K562 (cell line): ENCODE results near the gene DNMT3L. TPM values are rescaled to one million over a fixed set of nuclear protein-coding genes. Genes with fewer than 3 reads are reported as not detected.

ENCODE experiments used
- ATAC-seq: fragments of 200-7000 bp; cut with Tn5 transposase; 3 replicates; pipeline ENCODE4 v1.9.1; 2020; ENCODE audit warnings: moderate library complexity
- BruUV-seq: library from RNA; stranded (reverse); fragments of 400-500 nt; replicated peaks from 2 replicates; lab custom pipeline; 2021; lab: Mats Ljungman, UMichigan
- CTCF ChIA-PET: fragments of 300-600 bp; formaldehyde crosslinking; extraction: SDS; loops from one replicate; lab custom pipeline; 2021; ENCODE audit warnings: low intra/inter-chr PET ratio; lab: Yijun Ruan, JAX
- POLR2A ChIA-PET: fragments of 300-600, 350-650 bp; sonication (Branson Sonifier 250); formaldehyde crosslinking; extraction: SDS; loops from one replicate; lab custom pipeline; 2021; ENCODE audit warnings: antibody characterized with exemption, inconsistent platforms; lab: Yijun Ruan, JAX
- DNase-seq, 4 experiments: peaks; one replicate each; pipeline versions ENCODE4 v3.0.0 to v3.0.0-alpha.2; 2011 to 2018; ENCODE audit warnings: low spot score in 3 of 4, mixed read lengths in 3 of 4; ENCODE audit errors: extremely low read depth in 1 of 4
- FAIRE-seq: peaks from 2 replicates; lab custom pipeline; 2011; peaks lifted over from hg19 to GRCh38; lab: Jason Lieb, UNC
- H2AFZ ChIP-seq: 2 replicates; pipeline ENCODE4 v1.6.0; 2011; ENCODE audit warnings: low read depth, low read length, control low read depth, inconsistent platforms
- H3K27ac ChIP-seq: fragments of 200-600 bp; 3 replicates; pipeline ENCODE4 v1.8.0; 2011; ENCODE audit warnings: low read depth, mild to moderate bottlenecking, control low read depth, inconsistent platforms, low read length, moderate library complexity, mixed read lengths; ENCODE audit errors: extremely low read depth
- H3K27me3 ChIP-seq, 2 experiments: fragments of 300-600 bp in 1 of 2; 2 replicates in 1 of 2; 3 replicates in 1 of 2; pipeline versions ENCODE4 v1.6.0 to v1.8.0; 2011; ENCODE audit warnings: inconsistent platforms in 2 of 2, low read length in 2 of 2, mild to moderate bottlenecking in 1 of 2, mixed read lengths in 1 of 2, moderate library complexity in 1 of 2; ENCODE audit not compliant: control insufficient read depth in 2 of 2, insufficient read depth in 2 of 2
- H3K36me3 ChIP-seq: fragments of 300-600 bp; 3 replicates; pipeline ENCODE4 v1.8.0; 2011; ENCODE audit warnings: mild to moderate bottlenecking, low read length, inconsistent platforms; ENCODE audit not compliant: control insufficient read depth, insufficient read depth
- H3K4me1 ChIP-seq, 2 experiments: fragments of 200-600 bp in 1 of 2; replicated peaks in 1 of 2; 2 replicates in 1 of 2; 3 replicates in 1 of 2; pipeline versions ENCODE4 v1.5.1 to v1.8.0; 2011; ENCODE audit warnings: inconsistent platforms in 2 of 2, low read length in 2 of 2, mild to moderate bottlenecking in 1 of 2, mixed read lengths in 1 of 2, moderate library complexity in 1 of 2; ENCODE audit not compliant: control insufficient read depth in 2 of 2, insufficient read depth in 2 of 2
- H3K4me2 ChIP-seq: 2 replicates; pipeline ENCODE4 v1.6.1; 2011; ENCODE audit warnings: low read length, control low read depth, inconsistent platforms, mixed read lengths; ENCODE audit not compliant: insufficient read depth
- H3K4me3 ChIP-seq: fragments of 200-600 bp; sonication (generic), shearing (Covaris generic); 2 replicates; pipeline ENCODE4 v1.5.1; 2016; ENCODE audit warnings: control low read depth, inconsistent platforms
- H3K79me2 ChIP-seq: fragments of 200-600 bp; 3 replicates; pipeline ENCODE4 v1.8.0; 2011; ENCODE audit warnings: low read length, inconsistent platforms; ENCODE audit not compliant: control insufficient read depth, insufficient read depth
- H3K9ac ChIP-seq, 2 experiments: 2 replicates each; pipeline versions ENCODE4 v1.6.0 to v1.6.1; 2011; ENCODE audit warnings: low read depth in 2 of 2, low read length in 2 of 2, control low read depth in 1 of 2, inconsistent platforms in 1 of 2, mild to moderate bottlenecking in 1 of 2, mixed read lengths in 1 of 2; ENCODE audit not compliant: insufficient read depth in 1 of 2
- H3K9me1 ChIP-seq: one replicate; pipeline ENCODE4 v1.6.0; 2011; ENCODE audit warnings: inconsistent platforms, mild to moderate bottlenecking, low read length, moderate library complexity; ENCODE audit not compliant: control insufficient read depth, insufficient read depth
- H3K9me3 ChIP-seq: replicated peaks from 2 replicates; pipeline ENCODE4 v1.5.1; 2011; ENCODE audit warnings: low read depth, low read length, inconsistent platforms; ENCODE audit not compliant: control insufficient read depth, insufficient read depth
- H4K20me1 ChIP-seq: replicated peaks from 2 replicates; pipeline ENCODE4 v1.6.1; 2011; ENCODE audit warnings: low read length, inconsistent platforms, mixed read lengths; ENCODE audit not compliant: control insufficient read depth, insufficient read depth
- EGR1 ChIP-seq: fragments of 450-650 bp; conservative IDR thresholded peaks from 2 replicates; pipeline ENCODE4 v1.6.1; 2017; ENCODE audit warnings: mild to moderate bottlenecking
- KDM5B ChIP-seq: fragments of 200-600 bp; sonication (generic); IDR thresholded peaks from 2 replicates; pipeline ENCODE4 v1.6.1; 2012; ENCODE audit warnings: low read depth, mild to moderate bottlenecking, moderate library complexity, low read length, control low read depth, inconsistent platforms; ENCODE audit not compliant: insufficient replicate concordance
- POLR2A ChIP-seq: fragments of 450-650 bp; conservative IDR thresholded peaks from 2 replicates; pipeline ENCODE4 v1.6.1; 2016
- POLR3G ChIP-seq: IDR thresholded peaks from 2 replicates; pipeline ENCODE4 v1.6.1; 2011; ENCODE audit not compliant: insufficient read length, insufficient replicate concordance; ENCODE audit errors: extremely low read depth
- SUPT5H ChIP-seq: fragments of 450-650 bp; IDR thresholded peaks from 2 replicates; pipeline ENCODE4 v1.6.1; 2016
- TFAP4 ChIP-seq: sonication (generic); formaldehyde crosslinking; IDR thresholded peaks from 2 replicates; pipeline ENCODE4 v1.8.0; 2022; ENCODE audit warnings: missing genetic modification reagents, mild to moderate bottlenecking, moderate library complexity, borderline replicate concordance
- YBX1 ChIP-seq: fragments of 450-650 bp; IDR thresholded peaks from 2 replicates; pipeline ENCODE4 v1.7.1; 2016; ENCODE audit warnings: mild to moderate bottlenecking
- ZBTB7A ChIP-seq: IDR thresholded peaks from 2 replicates; pipeline ENCODE4 v1.6.1; 2011; ENCODE audit warnings: low read depth, mild to moderate bottlenecking, low read length, moderate library complexity, borderline replicate concordance; ENCODE audit not compliant: control insufficient read depth
- ZNF175 ChIP-seq: fragments of 200-800 bp; sonication (Bioruptor generic); IDR thresholded peaks from 2 replicates; pipeline ENCODE4 v1.6.1; 2016; ENCODE audit warnings: low read depth, mild to moderate bottlenecking, missing genetic modification characterization, missing compliant biosample characterization
- ZNF384 ChIP-seq: IDR thresholded peaks from 2 replicates; pipeline ENCODE4 v1.6.1; 2012; ENCODE audit warnings: low read depth, low read length, improper control_type of control experiment
- ZNF592 ChIP-seq: fragments of 450-650 bp; IDR thresholded peaks from 2 replicates; pipeline ENCODE4 v1.6.1; 2017; ENCODE audit warnings: antibody characterized with exemption, mild to moderate bottlenecking
- ZZZ3 ChIP-seq: fragments of 450-650 bp; IDR thresholded peaks from 2 replicates; pipeline ENCODE4 v1.6.1; 2016; ENCODE audit warnings: antibody characterized with exemption, mild to moderate bottlenecking, moderate library complexity
- WGBS: fragments of 100-300 bp; shearing (Covaris generic); methylation state at CpG from one replicate; pipeline ENCODE4 v1.1.6; 2016; ENCODE audit warnings: low coverage, mixed read lengths; ENCODE audit not compliant: insufficient coverage; ENCODE audit errors: missing lambda C conversion rate; 5-methylcytosine and 5-hydroxymethylcytosine counted together
- in situ Hi-C: fragments of 300-500 bp; cut with MboI; formaldehyde crosslinking; loops from 4 replicates; pipeline ENCODE4 v1.15.0; 2018; ENCODE audit warnings: inconsistent platforms, mixed read lengths
- intact Hi-C: fragments of 100-400 bp; cut with micrococcal nuclease; formaldehyde crosslinking; loops from 2 replicates; pipeline ENCODE4 v1.14.2; 2022
- polyA plus RNA-seq, 8 experiments: library from polyadenylated mRNA; depleted of rRNA in 4 of 8; stranded (reverse) in 5 of 8; unstranded in 3 of 8; fragments of >200 nt; fragmentation: Nextera tagmentation in 2 of 8; fragmentation: Illumina TruSeq in 1 of 8; extraction: Ambion mirVana in 2 of 8; extraction: Trizol in 1 of 8; gene quantifications; 2 replicates each; pipeline versions ENCODE4 v1.2.1 to v1.2.3, GENCODE V29; 2011 to 2014; ENCODE audit warnings: inconsistent platforms in 1 of 8, missing spikeins in 1 of 8
- total RNA-seq, 7 experiments: library from RNA; depleted of rRNA in 6 of 7; stranded (reverse); fragments of >200 nt in 6 of 7; fragmentation: Illumina TruSeq in 2 of 7; extraction: Trizol in 2 of 7; gene quantifications; 2 replicates each; pipeline versions ENCODE4 v1.2.1 to v1.2.3, GENCODE V29; 2011 to 2021; ENCODE audit warnings: low replicate concordance in 1 of 7
- TF ChIP-seq, protein P1 (sequence below): conservative IDR thresholded peaks from 2 replicates; pipeline ENCODE4 v1.6.1; 2011; ENCODE audit warnings: low read depth, mild to moderate bottlenecking, low read length; ENCODE audit not compliant: control insufficient read depth

DNMT3L gene
- total and polyA plus RNA-seq, 9 of the 15 experiments (the other 6 are each of a cell fraction or from before 2014, with no cell fraction given): 0.08 TPM; not detected in 8

DNA sequence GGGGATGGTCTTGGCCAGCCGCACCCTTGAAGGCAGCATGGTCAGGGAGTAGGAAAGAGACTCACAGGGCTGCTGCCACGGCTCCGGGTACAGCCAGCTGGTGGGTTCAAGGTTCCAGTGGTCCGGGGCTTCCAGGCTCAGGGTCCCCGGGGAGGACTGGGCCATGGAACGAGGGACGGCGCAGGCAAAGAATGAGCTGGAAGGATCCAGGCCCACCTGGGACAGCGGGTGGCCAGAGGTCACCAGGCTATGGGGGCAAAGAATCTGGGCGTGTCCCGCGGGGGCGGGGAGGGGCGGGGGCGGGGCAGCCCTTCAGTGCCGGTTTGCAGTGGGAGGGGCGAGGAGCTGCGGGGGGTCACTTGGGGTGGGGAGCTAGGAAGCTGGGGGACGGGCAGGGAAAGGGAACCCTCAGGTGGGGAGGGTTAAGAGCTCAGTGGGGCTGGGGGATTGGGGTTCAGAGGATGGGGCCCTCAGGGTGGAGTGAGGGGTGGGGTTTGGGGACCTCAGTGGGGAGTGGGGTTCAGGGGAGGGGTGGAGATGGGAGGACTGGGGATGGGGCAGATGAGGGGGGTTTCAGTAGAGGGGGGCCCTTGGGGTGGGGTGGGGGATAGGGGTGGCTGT, at the start of gene DNMT3L (continued):
- TF ChIP-seq ZNF175 (CRISPR knock-in tag): no peak
- TF ChIP-seq, protein P1, sequence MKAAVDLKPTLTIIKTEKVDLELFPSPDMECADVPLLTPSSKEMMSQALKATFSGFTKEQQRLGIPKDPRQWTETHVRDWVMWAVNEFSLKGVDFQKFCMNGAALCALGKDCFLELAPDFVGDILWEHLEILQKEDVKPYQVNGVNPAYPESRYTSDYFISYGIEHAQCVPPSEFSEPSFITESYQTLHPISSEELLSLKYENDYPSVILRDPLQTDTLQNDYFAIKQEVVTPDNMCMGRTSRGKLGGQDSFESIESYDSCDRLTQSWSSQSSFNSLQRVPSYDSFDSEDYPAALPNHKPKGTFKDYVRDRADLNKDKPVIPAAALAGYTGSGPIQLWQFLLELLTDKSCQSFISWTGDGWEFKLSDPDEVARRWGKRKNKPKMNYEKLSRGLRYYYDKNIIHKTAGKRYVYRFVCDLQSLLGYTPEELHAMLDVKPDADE: no peak
- no peak for TF ChIP-seq YBX1
- TF ChIP-seq EGR1: peak; percentile 55
- no peak for TF ChIP-seq ZNF384
- no peak for TF ChIP-seq ZZZ3
- TF ChIP-seq, all 486 proteins: peak for 2

DNA sequence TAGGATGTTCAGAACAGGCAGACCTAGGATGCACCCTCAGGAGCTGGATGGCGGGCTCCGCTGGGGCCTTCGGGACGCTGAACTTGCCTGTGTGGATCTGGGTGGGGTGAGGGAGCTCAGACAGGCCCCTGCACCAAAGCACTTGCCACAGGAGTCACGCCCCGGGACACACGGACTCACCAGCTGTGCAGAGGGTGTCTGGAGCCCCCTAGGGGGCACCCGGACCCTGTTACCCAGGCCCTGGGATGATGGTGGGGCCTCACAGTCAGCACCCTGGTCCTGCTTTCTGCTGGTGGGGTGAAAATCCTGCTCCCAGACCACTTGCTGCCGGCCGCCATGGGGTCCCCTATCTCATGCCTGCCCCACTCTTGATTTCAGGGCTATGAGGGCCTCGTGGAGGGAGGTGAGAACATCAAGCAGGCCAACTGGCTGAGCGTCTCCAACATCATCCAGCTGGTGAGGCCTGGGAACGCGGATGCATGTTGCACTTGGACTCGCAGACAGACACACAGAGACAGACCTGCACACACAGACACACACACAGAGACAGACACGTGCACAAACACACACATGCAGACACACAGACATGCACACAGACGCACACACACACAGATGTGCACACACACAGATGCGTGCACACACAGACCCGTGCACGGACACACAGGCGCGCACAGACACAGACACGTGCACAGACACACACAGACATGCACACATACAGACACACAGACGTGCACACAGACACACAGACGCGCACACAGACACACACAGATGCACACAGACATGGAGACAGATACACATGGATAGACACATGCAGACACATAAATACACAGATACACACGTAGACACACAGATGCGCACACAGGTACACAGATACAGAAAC, 49.2 kb upstream of the DNMT3L start:
- CTCF ChIA-PET: no interaction called here
- DNase-seq (no peak), FAIRE-seq (no peak), ATAC-seq (no peak)
- BruUV-seq: no TSS peak
- Histone ChIP-seq H2AFZ (no peak overlapping the region), H4K20me1 (peaks cover 8% of the 10 kb centered on the region; the same call in 1 of the 2 replicates), H3K9me3 (no peaks in the 10 kb centered on the region), H3K36me3 (peaks cover 78% of the 10 kb centered on the region; the same call in 2 of the 3 replicates), H3K27ac (no peak overlapping the region), H3K4me3 (no peak overlapping the region), H3K27me3 (no peaks in the 10 kb centered on the region), H3K9ac (no peak overlapping the region; a peak in 1 of 4 replicates), H3K4me2 (no peak overlapping the region), H3K4me1 (peaks cover 0 to 37% of the 10 kb centered on the region in 2 experiments; a peak in 1 of 5 replicates), H3K79me2 (no peaks in the 10 kb centered on the region; the same call in 1 of the 3 replicates), H3K9me1 (no peaks in the 10 kb centered on the region)
- POLR2A ChIA-PET: interaction anchor here (1.2 kb wide), 1 partner anchor 10 kb away, joined by 4 read pairs; the partner anchor contains the start of gene PFKL
- 92% methylated on average over 28 of the region's 28 CpGs for WGBS
- intact Hi-C loops: no loop called here
- in situ Hi-C loops: no loop called here
- TF ChIP-seq ZNF592: no peak
- peak; percentile 24; the same call in 1 of the 2 replicates for TF ChIP-seq POLR2A
- no peak for TF ChIP-seq ZBTB7A
- peak; percentile 43; the same call in 1 of the 2 replicates for TF ChIP-seq TFAP4 (CRISPR knock-in tag)
- TF ChIP-seq POLR3G: no peak
- TF ChIP-seq SUPT5H: peak; percentile 39; the same call in 1 of the 2 replicates
- no peak for TF ChIP-seq KDM5B
